Fibroblast of gingiva (primary cell): ENCODE measurements around the gene RPH3AL.
"Not testable (repeated sequence)": the region's sequence is repeated elsewhere in the genome, so short reads cannot be mapped to it uniquely, and the experiment has no call there.

Experiments
- DNase-seq: peaks from one replicate; pipeline ENCODE4 v3.0.0-alpha.2; 2011; ENCODE audit warnings: low read depth

Gene RPH3AL

DNA sequence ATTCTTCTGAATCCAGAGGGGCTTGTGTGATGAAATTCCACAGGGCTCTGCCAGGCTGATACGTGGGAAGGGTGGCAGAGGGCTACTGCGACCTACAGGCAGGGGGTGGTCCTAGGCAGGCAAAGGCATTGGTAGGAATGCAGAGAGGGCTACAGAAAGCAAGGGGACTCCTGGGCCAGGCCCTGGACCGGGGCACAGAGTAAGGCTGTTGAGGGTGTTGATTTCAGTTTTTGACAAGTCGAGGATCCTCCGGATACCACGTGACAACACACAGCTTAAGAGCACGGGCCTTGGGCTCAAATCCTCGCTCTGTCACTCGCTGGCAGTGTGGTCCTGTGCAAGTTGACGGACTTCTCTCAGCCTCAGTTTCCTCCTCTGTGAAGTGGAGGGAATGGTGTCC is 152.0 kb downstream of the RPH3AL start:
- DNase-seq, result no peak

GRCh38 chr17:199806-200545 is 152.6 kb downstream of the RPH3AL start:
- no peak for DNase-seq

- no peak for DNase-seq
Observed at GRCh38 chr17:199191-199604, 153.4 kb downstream of the RPH3AL start.

- DNase-seq, result not testable (repeated sequence)
Observed at GRCh38 chr17:198225-198624, 154.4 kb downstream of the RPH3AL start.

- no peak for DNase-seq
Observed at GRCh38 chr17:197352-197751, 155.3 kb downstream of the RPH3AL start.

DNA sequence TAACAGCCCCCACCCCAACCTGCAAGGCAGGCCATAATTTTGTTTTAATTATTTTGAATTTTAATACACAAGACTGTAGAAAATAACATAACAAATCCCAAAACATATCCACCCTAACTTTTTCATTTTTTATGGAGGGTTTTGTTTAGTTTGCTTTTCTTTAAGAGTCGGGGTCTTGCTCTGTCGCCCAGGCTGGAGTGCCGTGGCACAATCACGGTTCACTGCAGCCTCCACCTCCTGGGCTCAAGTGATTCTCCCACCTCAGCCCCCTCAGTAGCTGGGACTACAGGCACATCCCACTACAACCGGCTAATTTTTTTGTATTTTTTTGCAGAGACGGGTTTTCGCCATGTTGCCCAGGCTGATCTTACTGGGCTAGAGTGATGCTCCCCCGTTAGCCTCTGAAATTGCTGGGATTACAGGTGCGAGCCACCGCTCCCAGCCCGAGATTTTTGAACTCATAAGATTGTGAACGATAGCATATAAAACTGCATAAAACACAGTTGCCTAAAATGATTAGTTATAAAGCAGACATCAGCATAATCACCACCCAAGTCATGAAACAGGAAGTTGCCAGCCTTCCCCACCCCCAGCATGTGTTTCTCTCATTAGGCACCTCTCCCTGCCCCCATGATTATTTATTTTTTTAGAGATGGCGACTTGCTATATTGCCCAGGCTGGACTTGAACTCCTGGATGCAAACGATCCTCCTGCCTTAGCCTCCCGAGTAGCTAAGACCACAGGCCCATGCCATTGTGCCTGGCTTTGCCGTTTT is 157.6 kb downstream of the RPH3AL start:
- DNase-seq, result no peak

DNA sequence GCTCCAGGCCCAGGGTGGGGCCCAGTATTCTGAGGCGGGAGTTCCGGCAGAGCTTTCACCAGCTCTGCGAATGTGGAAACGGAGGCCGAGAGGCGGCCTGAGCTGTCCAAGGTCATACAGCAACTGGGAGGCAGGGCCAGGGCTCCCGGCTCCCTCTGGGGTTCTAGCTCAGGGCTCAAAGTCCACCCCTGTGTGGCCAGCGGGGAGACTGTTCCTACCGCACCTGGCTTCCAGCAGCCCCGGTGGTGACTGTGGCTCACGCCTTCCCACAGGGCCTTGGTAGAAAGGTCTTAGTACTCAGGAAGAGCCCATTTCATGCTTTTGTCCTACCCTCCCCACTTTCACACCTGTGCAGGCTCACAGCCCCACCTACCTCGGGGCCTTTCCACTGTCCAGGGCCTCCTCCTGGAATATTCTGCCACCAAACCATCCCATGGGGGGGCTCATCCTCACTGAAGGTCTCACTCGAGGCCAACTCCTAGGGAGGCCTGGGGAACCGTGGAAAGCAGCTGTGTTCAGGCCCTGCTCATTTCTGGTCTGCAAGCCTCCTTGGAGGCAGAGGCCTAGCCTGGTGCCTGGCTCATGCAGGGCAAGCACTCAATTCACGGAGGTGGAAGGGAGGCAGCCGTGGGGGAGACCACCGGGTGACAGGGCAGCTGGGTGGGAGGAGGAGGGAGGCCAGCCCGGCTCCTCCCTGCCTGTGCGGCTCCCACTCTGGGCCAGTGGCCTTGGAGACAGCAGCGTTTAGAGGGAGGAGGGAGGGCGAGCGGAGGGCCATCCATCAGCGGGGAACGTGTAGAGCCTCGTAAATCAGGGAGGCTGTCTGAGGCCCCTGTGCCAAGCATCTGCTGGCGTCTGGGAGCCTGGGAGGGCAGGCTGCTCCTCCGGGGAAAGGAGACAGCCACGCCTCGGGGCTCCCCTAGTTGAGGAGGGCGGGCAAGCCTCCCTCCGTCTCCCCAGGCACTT is 158.5 kb downstream of the RPH3AL start:
- DNase-seq, result no peak

DNA sequence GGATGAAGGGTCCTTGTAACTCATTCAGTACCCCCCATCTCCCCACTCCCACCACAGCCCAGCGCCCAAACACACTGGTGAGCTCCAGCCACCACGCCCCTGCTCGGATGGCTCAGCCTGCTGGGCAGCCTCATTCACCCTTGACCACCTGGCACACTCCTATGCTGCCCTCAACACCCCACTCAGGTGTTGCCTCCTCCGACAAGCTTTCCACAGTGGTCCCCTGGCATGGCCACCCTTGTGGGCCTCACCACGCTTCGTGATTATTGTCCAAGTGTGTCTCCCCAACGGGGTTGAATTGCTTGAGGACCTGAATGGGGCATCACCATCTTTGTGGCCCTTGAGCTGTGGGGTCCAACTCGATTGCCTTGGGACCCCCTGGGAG is 159.2 kb downstream of the RPH3AL start:
- no peak for DNase-seq

DNA sequence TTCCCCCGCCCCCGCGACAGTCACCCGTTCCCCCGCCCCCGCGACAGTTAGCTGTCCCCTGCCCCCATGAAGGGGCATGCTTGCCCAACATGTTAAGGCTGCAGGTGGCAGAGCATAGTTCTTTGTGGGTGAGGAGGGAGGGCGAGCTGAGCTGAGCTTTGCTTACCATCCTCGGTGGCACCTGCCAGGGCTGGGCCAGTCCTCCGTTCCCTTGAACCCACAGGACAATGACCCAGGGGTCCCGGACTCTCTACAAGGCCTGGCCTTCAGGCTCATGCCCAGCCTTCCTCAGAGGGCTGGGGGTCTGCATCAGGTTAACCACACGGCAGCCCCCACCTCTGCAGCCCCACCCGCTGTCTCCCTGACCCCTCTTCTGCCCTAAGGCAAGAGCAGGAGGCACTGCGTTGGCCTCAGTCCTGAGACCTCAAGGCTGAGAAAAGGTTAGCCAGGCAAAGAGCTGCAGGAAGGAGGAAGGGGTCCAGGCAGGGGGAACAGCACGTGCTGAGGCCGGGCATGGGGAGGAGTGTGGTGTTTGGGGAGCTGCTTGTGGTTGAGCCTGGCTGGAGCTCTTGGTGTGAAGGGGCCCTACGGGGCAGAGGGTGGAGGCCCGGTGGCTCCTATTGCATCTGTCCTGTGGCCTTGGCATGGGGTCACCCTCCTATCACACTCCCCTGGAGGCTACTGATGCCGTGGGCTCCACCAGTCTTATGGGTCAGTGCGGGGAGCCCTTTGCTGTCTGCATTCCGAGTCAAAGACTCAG is 159.8 kb downstream of the RPH3AL start:
- DNase-seq, result no peak

GRCh38 chr17:189444-189843 is 163.2 kb downstream of the RPH3AL start:
- no peak for DNase-seq

- no peak for DNase-seq
Observed at GRCh38 chr17:187130-187529, 165.5 kb downstream of the RPH3AL start.

- no peak for DNase-seq
Observed at GRCh38 chr17:185445-186138, 167.0 kb downstream of the RPH3AL start.

- DNase-seq, result no peak
Observed at GRCh38 chr17:183021-183420, 169.6 kb downstream of the RPH3AL start.

DNA sequence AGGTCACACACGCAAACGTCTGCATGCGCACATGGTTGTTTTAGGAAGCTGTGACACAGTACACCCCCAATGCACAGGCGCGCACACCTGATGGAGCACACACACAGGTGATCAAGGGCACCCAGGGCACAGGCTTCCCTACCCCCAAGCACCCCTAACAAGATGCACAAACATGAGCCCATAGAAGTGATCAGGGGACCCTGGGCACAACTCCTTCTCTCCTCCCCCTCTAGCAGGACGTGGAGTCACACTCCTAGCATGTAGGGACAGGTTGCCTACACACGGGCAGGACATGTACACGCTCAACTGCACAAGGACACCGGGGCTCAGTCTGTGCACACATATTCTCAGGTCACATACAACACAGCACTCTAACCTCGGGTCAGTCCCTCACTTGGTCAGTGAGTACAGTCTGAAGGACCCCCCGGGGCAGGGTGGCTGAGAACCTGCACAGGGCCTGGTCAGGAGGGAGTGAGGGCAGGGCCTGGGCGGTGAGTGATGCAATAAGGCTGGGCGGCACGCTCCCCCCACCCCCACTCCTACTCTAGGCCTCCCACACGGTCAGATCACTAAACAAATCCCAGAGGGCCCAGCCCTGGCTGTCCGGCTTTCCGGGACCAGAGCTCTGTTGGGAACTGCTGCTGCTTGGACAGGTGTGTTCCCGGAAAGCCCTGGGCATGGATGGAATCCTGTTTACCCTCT is 170.4 kb downstream of the RPH3AL start:
- no peak for DNase-seq

GRCh38 chr17:181245-182049 is 171.2 kb downstream of the RPH3AL start, which contains the start of gene DOC2B:
Gene DOC2B (minus strand): TSS chr17:181650. CDS start chr17:181479, 171 bp downstream.
- no peak for DNase-seq

DNA sequence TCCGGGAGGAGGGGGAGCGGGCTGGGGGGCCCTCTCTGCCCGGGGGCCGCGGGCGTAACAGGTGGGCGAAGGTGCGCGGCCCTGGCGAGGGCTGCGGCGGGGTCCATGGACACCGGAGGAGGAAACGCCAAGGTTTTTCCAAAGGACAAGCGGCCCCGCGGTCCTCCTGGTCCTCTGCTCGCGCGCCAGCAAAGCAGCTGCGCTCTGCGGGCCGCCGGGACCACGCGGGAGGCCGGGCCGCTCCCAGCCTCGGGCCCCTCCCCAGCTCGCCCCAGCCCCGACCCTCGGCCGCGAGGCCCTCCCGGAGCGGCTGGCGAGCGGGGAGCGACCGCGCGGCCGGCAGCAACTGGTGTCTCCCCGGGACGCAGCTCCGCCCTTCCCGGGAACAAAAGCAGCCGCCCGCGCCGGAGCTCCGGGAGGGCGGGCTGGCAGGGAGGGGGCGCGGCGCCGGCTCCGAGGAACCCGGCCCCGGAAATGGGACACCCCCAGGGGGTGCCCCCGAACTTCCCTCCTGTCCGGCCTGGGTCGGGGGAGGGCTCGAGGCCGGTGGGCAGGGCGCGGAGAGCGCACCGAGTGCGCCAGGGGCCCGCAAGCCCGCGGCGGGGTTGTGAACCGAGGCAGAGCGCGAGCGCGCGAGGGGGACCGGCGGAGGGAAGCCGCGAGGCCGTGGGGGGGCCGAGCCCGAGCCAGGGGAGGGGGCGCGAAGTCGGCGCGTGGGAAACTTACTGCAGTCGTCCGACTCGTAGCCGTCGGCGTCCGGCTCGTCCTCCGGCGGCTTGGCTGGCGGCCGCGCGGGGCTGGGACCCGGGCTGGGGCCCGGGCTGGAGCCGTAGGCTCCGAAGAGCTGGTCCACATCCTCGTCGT is 172.0 kb downstream of the RPH3AL start:
- no peak for DNase-seq

DNA sequence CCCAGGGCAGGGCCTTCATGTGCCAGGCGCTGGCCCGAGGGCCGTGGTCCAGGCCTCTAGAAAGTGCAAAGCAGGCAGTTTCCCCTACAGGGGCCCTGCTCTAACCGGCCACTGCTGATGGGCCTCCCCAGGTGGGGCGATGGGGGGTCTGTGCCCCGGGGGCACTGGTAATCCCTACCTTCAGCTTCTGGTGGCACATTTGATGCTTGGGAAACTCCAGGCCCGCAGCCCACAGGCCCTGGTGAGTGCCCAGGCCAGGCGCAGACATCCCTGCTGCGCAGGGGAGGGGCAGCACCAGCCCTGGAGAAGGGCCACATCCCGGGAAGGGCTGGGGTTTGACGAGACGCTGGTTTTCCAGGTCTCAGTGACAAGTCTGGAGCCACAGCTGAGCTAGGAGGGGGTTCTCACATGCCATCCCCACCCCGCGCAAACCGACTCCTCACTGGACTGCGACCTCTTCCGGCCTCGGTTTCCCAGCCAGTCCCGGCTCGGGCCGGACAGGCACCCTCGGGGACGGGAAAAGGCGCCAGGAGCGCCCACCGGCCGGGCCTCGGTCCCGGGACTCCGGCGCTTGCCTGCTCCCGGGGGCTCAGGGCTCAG is 172.7 kb downstream of the RPH3AL start:
- no peak for DNase-seq

DNA sequence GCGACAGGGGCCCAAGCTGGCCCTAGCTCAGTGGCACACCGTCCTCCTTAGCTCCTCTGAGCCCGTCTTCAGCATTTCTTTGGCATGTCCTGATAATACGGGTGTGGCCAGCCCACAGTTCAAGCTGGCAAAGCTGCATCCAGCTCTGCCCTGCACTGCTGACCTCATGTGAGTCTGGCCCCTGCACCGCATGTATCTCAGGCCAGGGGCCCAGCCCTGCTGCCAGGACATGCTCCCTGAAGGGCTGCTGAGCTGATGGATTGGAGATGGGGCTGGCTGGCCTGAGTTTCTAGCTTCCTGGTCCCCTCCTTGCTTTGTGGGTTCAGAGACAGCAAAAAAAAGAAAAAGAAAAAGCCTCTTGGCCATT is 173.6 kb downstream of the RPH3AL start:
- no peak for DNase-seq
